Common myeloid progenitor, CD34-positive (primary cell): ENCODE measurements around the gene TUB.

Source experiments
- CTCF ChIA-PET: fragments of 350-600 bp; sonication (Branson Sonifier 250); formaldehyde crosslinking; loops from one replicate; lab custom pipeline; 2021; ENCODE audit warnings: antibody characterized with exemption; lab: Charles Lee
- POLR2A ChIA-PET: fragments of 350-600 bp; sonication (Branson Sonifier 250); formaldehyde crosslinking; loops from one replicate; lab custom pipeline; 2021; ENCODE audit warnings: antibody characterized with exemption; lab: Charles Lee
- DNase-seq, 3 donors: peaks; one replicate each; pipeline versions ENCODE4 v3.0.0 to v3.0.0-alpha.2; 2013
- H3K27ac ChIP-seq, 2 experiments: 1 replicate in 1 of 2; 2 replicates in 1 of 2; pipeline ENCODE4 v1.7.0; 2013; ENCODE audit warnings: inconsistent platforms in 2 of 2, low read length in 2 of 2, mild to moderate bottlenecking in 2 of 2, low read depth in 1 of 2, moderate library complexity in 1 of 2; ENCODE audit not compliant: severe bottlenecking in 2 of 2, insufficient read depth in 1 of 2, poor library complexity in 1 of 2
- H3K27me3 ChIP-seq, 5 experiments: replicated peaks in 2 of 5; 1 replicate in 3 of 5; 2 replicates in 2 of 5; pipeline versions ENCODE4 v1.6.1 to v1.7.0; 2013; ENCODE audit warnings: low read length in 4 of 5, mild to moderate bottlenecking in 2 of 5, moderate library complexity in 2 of 5, inconsistent platforms in 1 of 5; ENCODE audit not compliant: insufficient read depth in 5 of 5, control insufficient read depth in 4 of 5
- H3K36me3 ChIP-seq, 4 experiments: 1 replicate in 2 of 4; 2 replicates in 2 of 4; pipeline versions ENCODE4 v1.6.1 to v1.7.0; 2013; ENCODE audit warnings: low read length in 3 of 4, control low read depth in 1 of 4, mild to moderate bottlenecking in 1 of 4; ENCODE audit not compliant: control insufficient read depth in 4 of 4, insufficient read depth in 4 of 4
- H3K4me1 ChIP-seq, 4 experiments: 1 replicate in 3 of 4; 2 replicates in 1 of 4; pipeline versions ENCODE4 v1.6.1 to v1.7.1; 2013; ENCODE audit warnings: low read length in 3 of 4, mild to moderate bottlenecking in 3 of 4, control low read depth in 1 of 4, inconsistent platforms in 1 of 4, moderate library complexity in 1 of 4; ENCODE audit not compliant: control insufficient read depth in 4 of 4, insufficient read depth in 4 of 4; ENCODE audit errors: control extremely low read depth in 1 of 4
- H3K4me3 ChIP-seq, 7 experiments: 1 replicate in 4 of 7; 2 replicates in 3 of 7; pipeline versions ENCODE4 v1.5.1 to v1.7.0; 2013; ENCODE audit warnings: mild to moderate bottlenecking in 7 of 7, low read length in 6 of 7, moderate library complexity in 6 of 7, inconsistent platforms in 2 of 7, low read depth in 2 of 7, control low read depth in 1 of 7; ENCODE audit not compliant: insufficient read depth in 4 of 7, control insufficient read depth in 1 of 7; ENCODE audit errors: extremely low read depth in 1 of 7
- H3K9me3 ChIP-seq, 5 experiments: 1 replicate in 4 of 5; 2 replicates in 1 of 5; pipeline versions ENCODE4 v1.6.1 to v1.7.1; 2013; ENCODE audit warnings: low read length in 4 of 5, mild to moderate bottlenecking in 2 of 5, inconsistent platforms in 1 of 5, low read depth in 1 of 5, moderate library complexity in 1 of 5; ENCODE audit not compliant: control insufficient read depth in 4 of 5, insufficient read depth in 2 of 5; ENCODE audit errors: control extremely low read depth in 1 of 5
- WGBS: methylation state at CpG from one replicate; pipeline ENCODE4 v1.1.5; 2013; ENCODE audit not compliant: insufficient coverage; 5-methylcytosine and 5-hydroxymethylcytosine counted together

The TUB gene

GRCh38 chr11:8089791-8090510, 8.9 kb downstream of the TUB start:
- peaks cover 0 to 8% (median 1%) of the 10 kb centered on the region in 4 experiments for H3K4me1 ChIP-seq
- ChIA-PET POLR2A (no interaction called here), CTCF (interaction anchor here (0.9 to 21.2 kb wide), 14 partner anchors 9 to 83 kb away, joined by 3 to 429 read pairs (median 6); partner anchors contain the start of gene TUB)
- H3K27ac ChIP-seq, result no peak overlapping the region
- WGBS, result 93% methylated on average over 15 of the region's 17 CpGs
- no peaks in the 10 kb centered on the region for H3K36me3 ChIP-seq
- H3K9me3 ChIP-seq, result no peaks in the 10 kb centered on the region
- H3K4me3 ChIP-seq, result no peak overlapping the region
- no peak for DNase-seq
- H3K27me3 ChIP-seq, result peaks cover 0 to 9% (median 0%) of the 10 kb centered on the region in 5 experiments

- ChIA-PET CTCF (interaction anchor here (0.9 to 21.2 kb wide), 14 partner anchors 10 to 83 kb away, joined by 3 to 429 read pairs (median 4); partner anchors contain the start of gene TUB), POLR2A (no interaction called here)
- Histone ChIP-seq H3K27me3 (peaks cover 0 to 7% (median 0%) of the 10 kb centered on the region in 5 experiments), H3K27ac (no peak overlapping the region), H3K9me3 (no peaks in the 10 kb centered on the region), H3K4me3 (no peak overlapping the region), H3K4me1 (peaks cover 0 to 14% (median 3%) of the 10 kb centered on the region in 4 experiments), H3K36me3 (no peaks in the 10 kb centered on the region)
- WGBS, result 56% methylated on average over 5 of the region's 5 CpGs
- DNase-seq, result peak; percentile 49 to 75 (median 68)
Observed at GRCh38 chr11:8090756-8091155, 9.7 kb downstream of the TUB start.

- no peak for DNase-seq
- ChIA-PET POLR2A (interaction anchor here (0.6 to 1.0 kb wide), 2 partner anchors 54 to 58 kb away, joined by 3 read pairs; no protein-coding TSS in a partner anchor), CTCF (interaction anchor here (0.6 to 21.2 kb wide), 11 partner anchors 10 to 684 kb away, joined by 3 to 429 read pairs (median 4); no protein-coding TSS in a partner anchor)
- H3K4me3 ChIP-seq, result no peak overlapping the region
- H3K9me3 ChIP-seq, result no peaks in the 10 kb centered on the region
- H3K4me1 ChIP-seq, result peaks cover 0 to 9% (median 3%) of the 10 kb centered on the region in 4 experiments
- no peak overlapping the region for H3K27ac ChIP-seq
- 96% methylated on average over 5 of the region's 5 CpGs for WGBS
- H3K27me3 ChIP-seq, result peaks cover 0 to 4% (median 0%) of the 10 kb centered on the region in 5 experiments
- no peaks in the 10 kb centered on the region for H3K36me3 ChIP-seq
Observed at GRCh38 chr11:8091721-8092120, 10.7 kb downstream of the TUB start.

DNA sequence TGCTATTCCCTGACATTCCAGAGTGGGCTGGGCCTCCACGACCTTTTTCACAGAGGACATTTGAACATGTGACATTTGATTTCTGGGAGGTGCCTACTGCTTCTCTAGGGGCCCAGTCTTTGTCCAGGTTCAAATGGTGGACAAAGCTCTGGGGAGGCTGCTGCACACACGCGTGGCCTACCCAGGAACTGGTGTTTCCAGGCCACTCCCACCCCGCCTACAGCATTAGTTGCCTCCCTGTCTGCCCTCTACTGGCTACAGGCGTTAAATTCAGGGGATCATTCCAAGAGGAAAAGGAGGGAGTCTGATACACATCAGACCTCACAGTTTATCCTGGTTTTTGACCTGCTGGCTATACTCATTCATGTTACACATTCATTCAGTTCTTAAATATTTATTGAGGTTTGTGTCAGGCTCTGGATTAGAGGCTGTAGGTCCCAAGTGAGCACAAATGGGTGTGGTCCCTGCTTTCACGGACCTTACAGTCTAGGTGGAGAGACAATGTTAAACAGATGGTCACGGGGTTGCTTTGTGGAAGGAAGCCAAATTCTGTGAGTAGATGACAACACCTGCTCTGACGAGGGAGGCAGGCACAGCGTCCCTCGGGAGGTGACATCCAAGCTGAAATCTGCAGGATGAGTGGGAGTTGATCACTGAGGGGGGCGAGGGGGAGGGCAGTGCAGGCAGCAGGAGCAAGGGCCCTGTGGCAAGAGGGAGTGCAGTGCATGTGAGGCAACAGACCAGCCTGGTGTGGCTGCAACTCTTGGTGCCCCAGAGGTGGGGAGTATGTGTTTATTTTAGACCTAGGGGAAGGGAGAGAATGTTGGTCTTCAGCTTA, 11.8 kb downstream of the TUB start:
- H3K4me3 ChIP-seq, result no peak overlapping the region
- DNase-seq, result peak; percentile 53 to 67 (median 66)
- no peak overlapping the region for H3K27ac ChIP-seq
- ChIA-PET CTCF (interaction anchor here (1.0 to 21.2 kb wide), 11 partner anchors 9 to 101 kb away, joined by 3 to 429 read pairs (median 8); no protein-coding TSS in a partner anchor), POLR2A (interaction anchor here (0.8 kb wide), 1 partner anchor 86 kb away, joined by 3 read pairs; no protein-coding TSS in a partner anchor)
- H3K27me3 ChIP-seq, result peaks cover 0 to 2% (median 0%) of the 10 kb centered on the region in 5 experiments
- H3K9me3 ChIP-seq, result no peaks in the 10 kb centered on the region
- H3K36me3 ChIP-seq, result no peaks in the 10 kb centered on the region
- peaks cover 0 to 9% (median 3%) of the 10 kb centered on the region in 4 experiments for H3K4me1 ChIP-seq
- WGBS, result 93% methylated on average over 7 of the region's 11 CpGs

GRCh38 chr11:8093931-8094575, 13.0 kb downstream of the TUB start:
- POLR2A ChIA-PET, result interaction anchor here (0.8 kb wide), 1 partner anchor 87 kb away, joined by 3 read pairs; no protein-coding TSS in a partner anchor
- H3K27me3 ChIP-seq, result peaks cover 0 to 5% (median 0%) of the 10 kb centered on the region in 5 experiments
- H3K36me3 ChIP-seq, result no peaks in the 10 kb centered on the region
- DNase-seq, result no peak
- no peaks in the 10 kb centered on the region for H3K9me3 ChIP-seq
- CTCF ChIA-PET, result interaction anchor here (0.8 to 21.2 kb wide), 12 partner anchors 8 to 98 kb away, joined by 3 to 429 read pairs (median 4); no protein-coding TSS in a partner anchor
- 93% methylated on average over 7 of the region's 9 CpGs for WGBS
- H3K4me1 ChIP-seq, result peaks cover 0 to 9% (median 3%) of the 10 kb centered on the region in 4 experiments
- no peak overlapping the region for H3K4me3 ChIP-seq
- H3K27ac ChIP-seq, result no peak overlapping the region

- WGBS, result 94% methylated on average over 11 of the region's 11 CpGs
- H3K27ac ChIP-seq, result no peak overlapping the region
- ChIA-PET CTCF (interaction anchor here (0.8 to 21.2 kb wide), 11 partner anchors 9 to 99 kb away, joined by 3 to 429 read pairs (median 4); no protein-coding TSS in a partner anchor), POLR2A (no interaction called here)
- no peak overlapping the region for H3K4me3 ChIP-seq
- H3K9me3 ChIP-seq, result no peaks in the 10 kb centered on the region
- H3K36me3 ChIP-seq, result no peaks in the 10 kb centered on the region
- H3K27me3 ChIP-seq, result peaks cover 0 to 5% (median 0%) of the 10 kb centered on the region in 5 experiments
- DNase-seq, result no peak
- H3K4me1 ChIP-seq, result peaks cover 0 to 9% (median 3%) of the 10 kb centered on the region in 4 experiments
Observed at GRCh38 chr11:8094656-8095055, 13.6 kb downstream of the TUB start.
